Fibroblast of lung (primary cell): ENCODE results near the gene GNAO1.

Source experiments
- CTCF ChIP-seq, 2 donors: IDR thresholded peaks in 1 of 2; conservative IDR thresholded peaks in 1 of 2; 1 replicate in 1 of 2; 2 replicates in 1 of 2; pipeline ENCODE4 v1.5.1; 2011 to 2012; ENCODE audit warnings: low read length in 2 of 2, control low read depth in 1 of 2, inconsistent platforms in 1 of 2, low read depth in 1 of 2, mild to moderate bottlenecking in 1 of 2
- EZH2 ChIP-seq: IDR thresholded peaks from 2 replicates; pipeline ENCODE4 v1.5.1; 2012; ENCODE audit warnings: low read length, control low read depth, mild to moderate bottlenecking; ENCODE audit errors: missing control alignments

GRCh38 chr16:56265184-56265583 is 73.9 kb downstream of the GNAO1 start:
- TF ChIP-seq CTCF (conservative IDR thresholded peaks at IDR 0.05 in 1 of 2, IDR thresholded peaks at IDR 0.05 in 1 of 2; ENCODE audit: low read depth in 1 of 2, low read length in 2 of 2) (no peak), EZH2 (no peak)
